T-helper 1 cell treated with Interleukin-12 subunit alpha and Interleukin-12 subunit beta and Interleukin-4 antibody, amounts not matched to agents 30 ng/mL and 1 ng/mL, for 36 hours (primary cell): ENCODE data around the gene DPH6. TPM values are rescaled to one million over a fixed set of nuclear protein-coding genes. Genes with fewer than 3 reads are reported as not detected.
"Not testable (repeated sequence)": the region's sequence is repeated elsewhere in the genome, so short reads cannot be mapped to it uniquely, and the experiment has no call there.

Experiments
- intact Hi-C: fragments of 100-400 bp; cut with micrococcal nuclease; formaldehyde crosslinking; loops from one replicate; pipeline ENCODE4 v1.15.1; 2024
- total RNA-seq: library from RNA; stranded (reverse); gene quantifications from 2 replicates; pipeline ENCODE4 v1.2.3, GENCODE V29; 2022

Gene DPH6
- total RNA-seq, 1 donor from 2014 or later, result 16.9 TPM

GRCh38 chr15:35440265-35440664, 105.7 kb downstream of the DPH6 start:
- intact Hi-C loops, result no loop called here

- intact Hi-C loops, result no loop called here
Observed at GRCh38 chr15:35439291-35439690, 106.7 kb downstream of the DPH6 start.

GRCh38 chr15:35437157-35437556, 108.8 kb downstream of the DPH6 start:
- intact Hi-C loops, result no loop called here

- intact Hi-C loops, result no loop called here
Observed at GRCh38 chr15:35436422-35436821, 109.5 kb downstream of the DPH6 start.

- intact Hi-C loops, result no loop called here
Observed at GRCh38 chr15:35431281-35431680, 114.7 kb downstream of the DPH6 start.

- intact Hi-C loops, result no loop called here
Observed at GRCh38 chr15:35430301-35430700, 115.7 kb downstream of the DPH6 start.

- intact Hi-C loops, result no loop called here
Observed at GRCh38 chr15:35427496-35427895, 118.5 kb downstream of the DPH6 start.

- intact Hi-C loops, result no loop called here
Observed at GRCh38 chr15:35427091-35427490, 118.9 kb downstream of the DPH6 start.

GRCh38 chr15:35410775-35411174, 135.2 kb downstream of the DPH6 start:
- intact Hi-C loops, result no loop called here

- intact Hi-C loops, result no loop called here
Observed at GRCh38 chr15:35399901-35400300, 146.1 kb downstream of the DPH6 start.

GRCh38 chr15:35397027-35397426, 148.9 kb downstream of the DPH6 start:
- intact Hi-C loops, result no loop called here

- intact Hi-C loops, result no loop called here
Observed at GRCh38 chr15:35394416-35394815, 151.5 kb downstream of the DPH6 start.

GRCh38 chr15:35393398-35393797, 152.6 kb downstream of the DPH6 start:
- intact Hi-C loops, result no loop called here

GRCh38 chr15:35391408-35391984, 154.5 kb downstream of the DPH6 start:
- intact Hi-C loops, result not testable (repeated sequence)

GRCh38 chr15:35383506-35383905, 162.5 kb downstream of the DPH6 start:
- intact Hi-C loops, result no loop called here

- intact Hi-C loops, result no loop called here
Observed at GRCh38 chr15:35381328-35381727, 164.6 kb downstream of the DPH6 start.

- intact Hi-C loops, result no loop called here
Observed at GRCh38 chr15:35379972-35380371, 166.0 kb downstream of the DPH6 start.

- intact Hi-C loops, result not testable (repeated sequence)
Observed at GRCh38 chr15:35378454-35378853, 167.5 kb downstream of the DPH6 start.

GRCh38 chr15:35376707-35377106, 169.3 kb downstream of the DPH6 start:
- intact Hi-C loops, result no loop called here

- intact Hi-C loops, result no loop called here
Observed at GRCh38 chr15:35374661-35375060, 171.3 kb downstream of the DPH6 start.

- intact Hi-C loops, result no loop called here
Observed at GRCh38 chr15:35362195-35362829, 183.7 kb downstream of the DPH6 start.

GRCh38 chr15:35358824-35359223, 187.1 kb downstream of the DPH6 start:
- intact Hi-C loops, result no loop called here

GRCh38 chr15:35351059-35351458, 194.9 kb downstream of the DPH6 start:
- intact Hi-C loops, result no loop called here
